ENCODE results near the gene MBTD1. TPM values are rescaled to one million over a fixed set of nuclear protein-coding genes. Genes with fewer than 3 reads are reported as not detected.
"Not testable (repeated sequence)": the region's sequence is repeated elsewhere in the genome, so short reads cannot be mapped to it uniquely, and the experiment has no call there.

Gene MBTD1
- total RNA-seq, 1 experiment from 2014 or later, result 9.0 TPM

- in situ Hi-C loops (cut with HindIII; ENCODE audit: low pct_unique_long_range_greater_than_20kb, low sequenced_read_pairs), result no loop called here
- no peak for DNase-seq (ENCODE audit: low read depth, low spot score)
These were observed 38.5 kb downstream of the MBTD1 start for GRCh38 chr17:51221322-51221721.

- DNase-seq (ENCODE audit: low read depth, low spot score), result no peak
- in situ Hi-C loops (cut with HindIII; ENCODE audit: low pct_unique_long_range_greater_than_20kb, low sequenced_read_pairs), result no loop called here
These were observed 41.9 kb downstream of the MBTD1 start for GRCh38 chr17:51217946-51218345.

- no peak for DNase-seq (ENCODE audit: low read depth, low spot score)
- in situ Hi-C loops (cut with HindIII; ENCODE audit: low pct_unique_long_range_greater_than_20kb, low sequenced_read_pairs), result no loop called here
These were observed 44.9 kb downstream of the MBTD1 start for GRCh38 chr17:51214920-51215319.

GRCh38 chr17:51203838-51204237 lies 56.0 kb downstream of the MBTD1 start:
- in situ Hi-C loops (cut with HindIII; ENCODE audit: low pct_unique_long_range_greater_than_20kb, low sequenced_read_pairs), result no loop called here
- DNase-seq (ENCODE audit: low read depth, low spot score), result no peak

- in situ Hi-C loops (cut with HindIII; ENCODE audit: low pct_unique_long_range_greater_than_20kb, low sequenced_read_pairs), result no loop called here
- no peak for DNase-seq (ENCODE audit: low read depth, low spot score)
These were observed 59.0 kb downstream of the MBTD1 start for GRCh38 chr17:51200846-51201245.

- no peak for DNase-seq (ENCODE audit: low read depth, low spot score)
- in situ Hi-C loops (cut with HindIII; ENCODE audit: low pct_unique_long_range_greater_than_20kb, low sequenced_read_pairs), result no loop called here
These were observed 59.6 kb downstream of the MBTD1 start for GRCh38 chr17:51200295-51200694.

- no peak for DNase-seq (ENCODE audit: low read depth, low spot score)
- in situ Hi-C loops (cut with HindIII; ENCODE audit: low pct_unique_long_range_greater_than_20kb, low sequenced_read_pairs), result no loop called here
These were observed 62.1 kb downstream of the MBTD1 start for GRCh38 chr17:51197754-51198153.

- DNase-seq (ENCODE audit: low read depth, low spot score), result no peak
- in situ Hi-C loops (cut with HindIII; ENCODE audit: low pct_unique_long_range_greater_than_20kb, low sequenced_read_pairs), result no loop called here
These were observed 68.0 kb downstream of the MBTD1 start for GRCh38 chr17:51191895-51192294.

- in situ Hi-C loops (cut with HindIII; ENCODE audit: low pct_unique_long_range_greater_than_20kb, low sequenced_read_pairs), result no loop called here
- DNase-seq (ENCODE audit: low read depth, low spot score), result no peak
These were observed 70.2 kb downstream of the MBTD1 start for GRCh38 chr17:51189628-51190027.

GRCh38 chr17:51189162-51189561 lies 70.7 kb downstream of the MBTD1 start:
- in situ Hi-C loops (cut with HindIII; ENCODE audit: low pct_unique_long_range_greater_than_20kb, low sequenced_read_pairs), result no loop called here

GRCh38 chr17:51188271-51188833 lies 71.5 kb downstream of the MBTD1 start:
- DNase-seq (ENCODE audit: low read depth, low spot score), result no peak
- in situ Hi-C loops (cut with HindIII; ENCODE audit: low pct_unique_long_range_greater_than_20kb, low sequenced_read_pairs), result no loop called here

More at GRCh38 chr17:51189162-51189561, 70.7 kb downstream of the MBTD1 start:
- DNase-seq (ENCODE audit: low read depth, low spot score), result no peak

- in situ Hi-C loops (cut with HindIII; ENCODE audit: low pct_unique_long_range_greater_than_20kb, low sequenced_read_pairs), result no loop called here
- no peak for DNase-seq (ENCODE audit: low read depth, low spot score)
These were observed 74.0 kb downstream of the MBTD1 start for GRCh38 chr17:51185763-51186332.

- in situ Hi-C loops (cut with HindIII; ENCODE audit: low pct_unique_long_range_greater_than_20kb, low sequenced_read_pairs), result no loop called here
- DNase-seq (ENCODE audit: low read depth, low spot score), result no peak
These were observed 75.7 kb downstream of the MBTD1 start for GRCh38 chr17:51184124-51184523.

- in situ Hi-C loops (cut with HindIII; ENCODE audit: low pct_unique_long_range_greater_than_20kb, low sequenced_read_pairs), result no loop called here
These were observed 79.4 kb downstream of the MBTD1 start for GRCh38 chr17:51180486-51180885.

GRCh38 chr17:51172030-51172429 lies 87.8 kb downstream of the MBTD1 start:
- DNase-seq (ENCODE audit: low read depth, low spot score); in situ Hi-C loops (cut with HindIII; ENCODE audit: low pct_unique_long_range_greater_than_20kb, low sequenced_read_pairs): not testable (repeated sequence)

More at GRCh38 chr17:51180486-51180885, 79.4 kb downstream of the MBTD1 start:
- no peak for DNase-seq (ENCODE audit: low read depth, low spot score)

GRCh38 chr17:51170736-51171135 lies 89.1 kb downstream of the MBTD1 start:
- in situ Hi-C loops (cut with HindIII; ENCODE audit: low pct_unique_long_range_greater_than_20kb, low sequenced_read_pairs), result no loop called here
- DNase-seq (ENCODE audit: low read depth, low spot score), result no peak

GRCh38 chr17:51169340-51169739 lies 90.5 kb downstream of the MBTD1 start:
- in situ Hi-C loops (cut with HindIII; ENCODE audit: low pct_unique_long_range_greater_than_20kb, low sequenced_read_pairs), result no loop called here
- DNase-seq (ENCODE audit: low read depth, low spot score), result no peak

- in situ Hi-C loops (cut with HindIII; ENCODE audit: low pct_unique_long_range_greater_than_20kb, low sequenced_read_pairs), result no loop called here
- peak; percentile 54 for DNase-seq (ENCODE audit: low read depth, low spot score)
These were observed 92.6 kb downstream of the MBTD1 start for GRCh38 chr17:51166987-51167931.
